WTC11 (cell line): Measurements from ENCODE around the gene AKT2. TPM values are rescaled to one million over a fixed set of nuclear protein-coding genes. Genes with fewer than 3 reads are reported as not detected.
A peak's percentile ranks its signal among the peaks of the same experiment; 100 is the strongest.

ENCODE experiments used
- ATAC-seq: fragments of 200-7000 bp; cut with Tn5 transposase; 2 replicates; pipeline ENCODE4 v1.10.0; 2021; ENCODE audit warnings: mild to moderate bottlenecking, moderate library complexity
- CTCF ChIA-PET: fragments of 300-600 bp; sonication (Branson Sonifier 250); formaldehyde crosslinking; loops from one replicate; lab custom pipeline; 2021; ENCODE audit warnings: antibody characterized with exemption; lab: Charles Lee
- POLR2A ChIA-PET: fragments of 350-600 bp; sonication (Branson Sonifier 250); formaldehyde crosslinking; loops from one replicate; lab custom pipeline; 2021; ENCODE audit warnings: antibody characterized with exemption; lab: Charles Lee
- DNase-seq: peaks from one replicate; pipeline ENCODE4 v3.0.0; 2021; ENCODE audit warnings: low spot score
- H3K27ac Mint-ChIP-seq: 2 replicates; pipeline ENCODE4 v1.8.0; 2021; ENCODE audit warnings: mixed read lengths
- H3K27me3 Mint-ChIP-seq: 2 replicates; pipeline ENCODE4 v1.8.0; 2021; ENCODE audit warnings: low read depth, mild to moderate bottlenecking, moderate library complexity, mixed read lengths
- H3K36me3 Mint-ChIP-seq: 2 replicates; pipeline ENCODE4 v1.8.0; 2021; ENCODE audit warnings: mixed read lengths
- H3K4me1 Mint-ChIP-seq: 2 replicates; pipeline ENCODE4 v1.8.0; 2022; ENCODE audit warnings: mixed read lengths
- H3K4me3 Mint-ChIP-seq: 2 replicates; pipeline ENCODE4 v1.8.0; 2021; ENCODE audit warnings: mild to moderate bottlenecking, moderate library complexity, mixed read lengths
- H3K9me3 Mint-ChIP-seq: 2 replicates; pipeline ENCODE4 v1.8.0; 2021; ENCODE audit warnings: mixed read lengths
- CBFB ChIP-seq: sonication (generic); formaldehyde crosslinking; IDR thresholded peaks from 2 replicates; pipeline ENCODE4 v1.8.1; 2022; ENCODE audit warnings: mild to moderate bottlenecking, low read depth, missing genetic modification reagents
- FOXK1 ChIP-seq: sonication (generic); formaldehyde crosslinking; IDR thresholded peaks from 2 replicates; pipeline ENCODE4 v1.8.0; 2022; ENCODE audit warnings: mild to moderate bottlenecking, moderate library complexity, missing genetic modification reagents
- GABPB1 ChIP-seq: sonication (generic); formaldehyde crosslinking; IDR thresholded peaks from 2 replicates; pipeline ENCODE4 v1.8.1; 2023; ENCODE audit warnings: mild to moderate bottlenecking, missing genetic modification reagents
- GRHL2 ChIP-seq: fragments of 250-450 bp; sonication (Bioruptor Pico); IDR thresholded peaks from 2 replicates; pipeline ENCODE4 v1.8.0; 2022; ENCODE audit warnings: mild to moderate bottlenecking, moderate library complexity; ENCODE audit not compliant: insufficient replicate concordance, severe bottlenecking
- HMGA2 ChIP-seq: fragments of 250-450 bp; sonication (Bioruptor Pico); IDR thresholded peaks from 2 replicates; pipeline ENCODE4 v1.4.0; 2021; ENCODE audit warnings: mild to moderate bottlenecking, moderate library complexity
- TEAD4 ChIP-seq: sonication (generic); formaldehyde crosslinking; IDR thresholded peaks from 2 replicates; pipeline ENCODE4 v1.8.0; 2022; ENCODE audit warnings: mild to moderate bottlenecking, missing genetic modification reagents
- total RNA-seq: library from RNA; stranded (reverse); gene quantifications from 3 replicates; pipeline ENCODE4 v1.2.3, GENCODE V29; 2021
- TF ChIP-seq, protein P1 (sequence below): fragments of 250-450 bp; sonication (Bioruptor Pico); IDR thresholded peaks from 2 replicates; pipeline ENCODE4 v1.9.0; 2021; ENCODE audit warnings: mild to moderate bottlenecking
- TF ChIP-seq, protein P2 (sequence below): sonication (generic); formaldehyde crosslinking; IDR thresholded peaks from 2 replicates; pipeline ENCODE4 v1.8.1; 2023; ENCODE audit warnings: mild to moderate bottlenecking, missing genetic modification reagents
- TF ChIP-seq, protein P3 (sequence below): sonication (generic); formaldehyde crosslinking; IDR thresholded peaks from 2 replicates; pipeline ENCODE4 v1.8.1; 2022; ENCODE audit warnings: mild to moderate bottlenecking, moderate library complexity, missing genetic modification reagents
- TF ChIP-seq, protein P4 (sequence below): sonication (generic); formaldehyde crosslinking; IDR thresholded peaks from 2 replicates; pipeline ENCODE4 v1.8.1; 2022; ENCODE audit warnings: missing genetic modification reagents, borderline replicate concordance
- TF ChIP-seq, protein P5 (sequence below): sonication (generic); formaldehyde crosslinking; IDR thresholded peaks from 2 replicates; pipeline ENCODE4 v1.8.1; 2023; ENCODE audit warnings: mild to moderate bottlenecking, missing genetic modification reagents, borderline replicate concordance
- TF ChIP-seq, protein P6 (sequence below): sonication (generic); formaldehyde crosslinking; IDR thresholded peaks from 2 replicates; pipeline ENCODE4 v1.8.1; 2022; ENCODE audit warnings: low read depth, missing genetic modification reagents, borderline replicate concordance
- TF ChIP-seq, protein P7 (sequence below): sonication (generic); formaldehyde crosslinking; IDR thresholded peaks from 2 replicates; pipeline ENCODE4 v1.8.0; 2023; ENCODE audit warnings: missing genetic modification reagents
- TF ChIP-seq, protein P8 (sequence below): sonication (generic); formaldehyde crosslinking; IDR thresholded peaks from 2 replicates; pipeline ENCODE4 v1.8.0; 2022; ENCODE audit warnings: mild to moderate bottlenecking, missing genetic modification reagents

AKT2 gene
- total RNA-seq, 1 experiment from 2014 or later: 156 TPM

DNA sequence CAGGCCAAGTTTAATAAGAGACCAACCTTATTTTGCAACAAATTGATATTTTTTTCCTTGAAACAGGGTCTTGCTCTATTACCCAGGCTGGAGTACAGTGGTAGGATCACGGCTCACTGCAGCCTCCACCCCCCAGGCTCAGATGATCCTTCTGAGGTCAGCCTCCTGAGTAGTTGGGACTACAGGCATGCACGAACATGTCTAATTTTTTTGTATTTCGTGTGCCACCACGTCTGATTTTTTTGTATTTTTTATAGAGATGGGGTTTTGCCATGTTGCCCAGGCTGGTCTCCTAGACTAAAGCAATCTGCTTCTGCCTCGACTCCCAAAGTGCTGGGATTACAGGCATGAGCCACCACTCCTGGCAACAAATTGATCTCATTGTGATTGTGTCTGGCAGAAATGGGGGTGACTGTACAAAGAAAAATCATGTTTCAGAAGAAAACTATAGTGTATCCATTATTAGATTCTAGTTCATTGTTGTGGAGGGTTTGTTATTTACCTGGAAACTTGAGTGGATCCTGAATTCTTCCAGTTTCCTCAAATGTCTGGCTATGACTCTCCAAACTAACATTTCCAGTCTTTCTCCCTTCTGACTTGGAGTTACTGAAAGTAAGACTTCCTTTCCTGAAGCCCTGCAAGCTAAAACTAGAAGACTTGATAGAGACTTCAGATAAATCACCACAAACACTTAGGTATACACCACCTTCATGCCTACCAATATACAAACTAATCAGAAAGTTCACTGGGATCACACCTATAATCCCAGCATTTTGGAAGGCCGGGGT is 17.3 kb upstream of the AKT2 start:
- Mint-ChIP-seq H3K4me1 (peaks cover 12% of the 10 kb centered on the region), H3K27ac (no peak overlapping the region; the same call in 1 of the 2 replicates)

DNA sequence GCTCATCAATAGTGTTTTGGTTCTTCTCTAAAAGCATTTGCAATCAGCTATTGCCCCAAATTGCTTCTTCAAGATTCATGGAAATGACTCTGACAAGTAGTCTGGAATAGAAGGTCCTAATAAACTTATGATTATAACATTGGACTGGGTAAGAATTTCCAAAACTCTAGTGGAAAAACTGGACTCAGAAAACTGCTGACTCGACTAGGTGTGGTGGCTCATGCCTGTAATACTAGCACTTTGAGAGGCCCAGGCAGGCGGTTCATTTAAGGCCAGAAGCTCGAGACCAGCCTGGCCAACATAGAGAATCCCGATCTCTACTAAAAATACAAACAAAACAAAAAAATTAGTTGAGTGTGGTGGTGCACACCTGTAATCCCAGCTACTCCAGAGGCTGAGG is 15.5 kb upstream of the AKT2 start:
- no peak overlapping the region for H3K4me3 Mint-ChIP-seq
- DNase-seq: peak; percentile 0
- no peak for ATAC-seq
- no peak for TF ChIP-seq TEAD4 (CRISPR knock-in tag)
- TF ChIP-seq, protein P1, sequence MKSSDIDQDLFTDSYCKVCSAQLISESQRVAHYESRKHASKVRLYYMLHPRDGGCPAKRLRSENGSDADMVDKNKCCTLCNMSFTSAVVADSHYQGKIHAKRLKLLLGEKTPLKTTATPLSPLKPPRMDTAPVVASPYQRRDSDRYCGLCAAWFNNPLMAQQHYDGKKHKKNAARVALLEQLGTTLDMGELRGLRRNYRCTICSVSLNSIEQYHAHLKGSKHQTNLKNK (CRISPR knock-in tag): no peak
- TF ChIP-seq GABPB1 (CRISPR knock-in tag): no peak
- TF ChIP-seq GRHL2 (CRISPR knock-in tag): no peak
- TF ChIP-seq, protein P2, sequence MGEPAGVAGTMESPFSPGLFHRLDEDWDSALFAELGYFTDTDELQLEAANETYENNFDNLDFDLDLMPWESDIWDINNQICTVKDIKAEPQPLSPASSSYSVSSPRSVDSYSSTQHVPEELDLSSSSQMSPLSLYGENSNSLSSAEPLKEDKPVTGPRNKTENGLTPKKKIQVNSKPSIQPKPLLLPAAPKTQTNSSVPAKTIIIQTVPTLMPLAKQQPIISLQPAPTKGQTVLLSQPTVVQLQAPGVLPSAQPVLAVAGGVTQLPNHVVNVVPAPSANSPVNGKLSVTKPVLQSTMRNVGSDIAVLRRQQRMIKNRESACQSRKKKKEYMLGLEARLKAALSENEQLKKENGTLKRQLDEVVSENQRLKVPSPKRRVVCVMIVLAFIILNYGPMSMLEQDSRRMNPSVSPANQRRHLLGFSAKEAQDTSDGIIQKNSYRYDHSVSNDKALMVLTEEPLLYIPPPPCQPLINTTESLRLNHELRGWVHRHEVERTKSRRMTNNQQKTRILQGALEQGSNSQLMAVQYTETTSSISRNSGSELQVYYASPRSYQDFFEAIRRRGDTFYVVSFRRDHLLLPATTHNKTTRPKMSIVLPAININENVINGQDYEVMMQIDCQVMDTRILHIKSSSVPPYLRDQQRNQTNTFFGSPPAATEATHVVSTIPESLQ: no peak
- TF ChIP-seq, protein P3, sequence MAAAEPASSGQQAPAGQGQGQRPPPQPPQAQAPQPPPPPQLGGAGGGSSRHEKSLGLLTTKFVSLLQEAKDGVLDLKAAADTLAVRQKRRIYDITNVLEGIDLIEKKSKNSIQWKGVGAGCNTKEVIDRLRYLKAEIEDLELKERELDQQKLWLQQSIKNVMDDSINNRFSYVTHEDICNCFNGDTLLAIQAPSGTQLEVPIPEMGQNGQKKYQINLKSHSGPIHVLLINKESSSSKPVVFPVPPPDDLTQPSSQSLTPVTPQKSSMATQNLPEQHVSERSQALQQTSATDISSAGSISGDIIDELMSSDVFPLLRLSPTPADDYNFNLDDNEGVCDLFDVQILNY (CRISPR knock-in tag): no peak
- no peak for TF ChIP-seq HMGA2 (CRISPR knock-in tag)
- no peak for TF ChIP-seq CBFB (CRISPR knock-in tag)
- TF ChIP-seq, protein P4, sequence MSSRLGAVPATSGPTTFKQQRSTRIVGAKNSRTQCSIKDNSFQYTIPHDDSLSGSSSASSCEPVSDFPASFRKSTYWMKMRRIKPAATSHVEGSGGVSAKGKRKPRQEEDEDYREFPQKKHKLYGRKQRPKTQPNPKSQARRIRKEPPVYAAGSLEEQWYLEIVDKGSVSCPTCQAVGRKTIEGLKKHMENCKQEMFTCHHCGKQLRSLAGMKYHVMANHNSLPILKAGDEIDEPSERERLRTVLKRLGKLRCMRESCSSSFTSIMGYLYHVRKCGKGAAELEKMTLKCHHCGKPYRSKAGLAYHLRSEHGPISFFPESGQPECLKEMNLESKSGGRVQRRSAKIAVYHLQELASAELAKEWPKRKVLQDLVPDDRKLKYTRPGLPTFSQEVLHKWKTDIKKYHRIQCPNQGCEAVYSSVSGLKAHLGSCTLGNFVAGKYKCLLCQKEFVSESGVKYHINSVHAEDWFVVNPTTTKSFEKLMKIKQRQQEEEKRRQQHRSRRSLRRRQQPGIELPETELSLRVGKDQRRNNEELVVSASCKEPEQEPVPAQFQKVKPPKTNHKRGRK (CRISPR knock-in tag): no peak
- TF ChIP-seq, protein P5, sequence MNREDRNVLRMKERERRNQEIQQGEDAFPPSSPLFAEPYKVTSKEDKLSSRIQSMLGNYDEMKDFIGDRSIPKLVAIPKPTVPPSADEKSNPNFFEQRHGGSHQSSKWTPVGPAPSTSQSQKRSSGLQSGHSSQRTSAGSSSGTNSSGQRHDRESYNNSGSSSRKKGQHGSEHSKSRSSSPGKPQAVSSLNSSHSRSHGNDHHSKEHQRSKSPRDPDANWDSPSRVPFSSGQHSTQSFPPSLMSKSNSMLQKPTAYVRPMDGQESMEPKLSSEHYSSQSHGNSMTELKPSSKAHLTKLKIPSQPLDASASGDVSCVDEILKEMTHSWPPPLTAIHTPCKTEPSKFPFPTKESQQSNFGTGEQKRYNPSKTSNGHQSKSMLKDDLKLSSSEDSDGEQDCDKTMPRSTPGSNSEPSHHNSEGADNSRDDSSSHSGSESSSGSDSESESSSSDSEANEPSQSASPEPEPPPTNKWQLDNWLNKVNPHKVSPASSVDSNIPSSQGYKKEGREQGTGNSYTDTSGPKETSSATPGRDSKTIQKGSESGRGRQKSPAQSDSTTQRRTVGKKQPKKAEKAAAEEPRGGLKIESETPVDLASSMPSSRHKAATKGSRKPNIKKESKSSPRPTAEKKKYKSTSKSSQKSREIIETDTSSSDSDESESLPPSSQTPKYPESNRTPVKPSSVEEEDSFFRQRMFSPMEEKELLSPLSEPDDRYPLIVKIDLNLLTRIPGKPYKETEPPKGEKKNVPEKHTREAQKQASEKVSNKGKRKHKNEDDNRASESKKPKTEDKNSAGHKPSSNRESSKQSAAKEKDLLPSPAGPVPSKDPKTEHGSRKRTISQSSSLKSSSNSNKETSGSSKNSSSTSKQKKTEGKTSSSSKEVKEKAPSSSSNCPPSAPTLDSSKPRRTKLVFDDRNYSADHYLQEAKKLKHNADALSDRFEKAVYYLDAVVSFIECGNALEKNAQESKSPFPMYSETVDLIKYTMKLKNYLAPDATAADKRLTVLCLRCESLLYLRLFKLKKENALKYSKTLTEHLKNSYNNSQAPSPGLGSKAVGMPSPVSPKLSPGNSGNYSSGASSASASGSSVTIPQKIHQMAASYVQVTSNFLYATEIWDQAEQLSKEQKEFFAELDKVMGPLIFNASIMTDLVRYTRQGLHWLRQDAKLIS (CRISPR knock-in tag): no peak
- TF ChIP-seq, all 79 proteins: peak for 0
- no peaks in the 10 kb centered on the region for H3K9me3 Mint-ChIP-seq
- peaks cover 12% of the 10 kb centered on the region for H3K4me1 Mint-ChIP-seq
- H3K27me3 Mint-ChIP-seq: no peaks in the 10 kb centered on the region
- ChIA-PET POLR2A (no interaction called here), CTCF (no interaction called here)
- no peak overlapping the region for H3K27ac Mint-ChIP-seq
- H3K36me3 Mint-ChIP-seq: no peaks in the 10 kb centered on the region

More for the DNA sequence above, 17.3 kb upstream of the AKT2 start:
- ChIA-PET CTCF (no interaction called here), POLR2A (no interaction called here)
- no peak overlapping the region for H3K4me3 Mint-ChIP-seq
- H3K9me3 Mint-ChIP-seq: no peaks in the 10 kb centered on the region
- TF ChIP-seq, protein P6, sequence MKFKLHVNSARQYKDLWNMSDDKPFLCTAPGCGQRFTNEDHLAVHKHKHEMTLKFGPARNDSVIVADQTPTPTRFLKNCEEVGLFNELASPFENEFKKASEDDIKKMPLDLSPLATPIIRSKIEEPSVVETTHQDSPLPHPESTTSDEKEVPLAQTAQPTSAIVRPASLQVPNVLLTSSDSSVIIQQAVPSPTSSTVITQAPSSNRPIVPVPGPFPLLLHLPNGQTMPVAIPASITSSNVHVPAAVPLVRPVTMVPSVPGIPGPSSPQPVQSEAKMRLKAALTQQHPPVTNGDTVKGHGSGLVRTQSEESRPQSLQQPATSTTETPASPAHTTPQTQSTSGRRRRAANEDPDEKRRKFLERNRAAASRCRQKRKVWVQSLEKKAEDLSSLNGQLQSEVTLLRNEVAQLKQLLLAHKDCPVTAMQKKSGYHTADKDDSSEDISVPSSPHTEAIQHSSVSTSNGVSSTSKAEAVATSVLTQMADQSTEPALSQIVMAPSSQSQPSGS (CRISPR knock-in tag): no peak
- TF ChIP-seq FOXK1 (CRISPR knock-in tag): no peak
- TF ChIP-seq, protein P7, sequence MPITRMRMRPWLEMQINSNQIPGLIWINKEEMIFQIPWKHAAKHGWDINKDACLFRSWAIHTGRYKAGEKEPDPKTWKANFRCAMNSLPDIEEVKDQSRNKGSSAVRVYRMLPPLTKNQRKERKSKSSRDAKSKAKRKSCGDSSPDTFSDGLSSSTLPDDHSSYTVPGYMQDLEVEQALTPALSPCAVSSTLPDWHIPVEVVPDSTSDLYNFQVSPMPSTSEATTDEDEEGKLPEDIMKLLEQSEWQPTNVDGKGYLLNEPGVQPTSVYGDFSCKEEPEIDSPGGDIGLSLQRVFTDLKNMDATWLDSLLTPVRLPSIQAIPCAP (CRISPR knock-in tag): no peak
- TF ChIP-seq, protein P8, sequence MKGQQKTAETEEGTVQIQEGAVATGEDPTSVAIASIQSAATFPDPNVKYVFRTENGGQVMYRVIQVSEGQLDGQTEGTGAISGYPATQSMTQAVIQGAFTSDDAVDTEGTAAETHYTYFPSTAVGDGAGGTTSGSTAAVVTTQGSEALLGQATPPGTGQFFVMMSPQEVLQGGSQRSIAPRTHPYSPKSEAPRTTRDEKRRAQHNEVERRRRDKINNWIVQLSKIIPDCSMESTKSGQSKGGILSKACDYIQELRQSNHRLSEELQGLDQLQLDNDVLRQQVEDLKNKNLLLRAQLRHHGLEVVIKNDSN (CRISPR knock-in tag): no peak
- no peaks in the 10 kb centered on the region for H3K27me3 Mint-ChIP-seq
- DNase-seq: no peak
- ATAC-seq: no peak
- H3K36me3 Mint-ChIP-seq: no peaks in the 10 kb centered on the region
